Neural cell (in vitro differentiated cells): ENCODE measurements around the gene PLIN4.

Experiments used
- EP300 ChIP-seq: fragments of 450-650 bp; conservative IDR thresholded peaks from 2 replicates; pipeline ENCODE4 v1.6.1; 2014; ENCODE audit warnings: antibody characterized with exemption, mild to moderate bottlenecking, moderate library complexity; ENCODE audit not compliant: poor library complexity, severe bottlenecking
- EZH2 ChIP-seq: fragments of 200-600, 300-800 bp; shearing (Covaris generic), sonication (generic); IDR thresholded peaks from 2 replicates; pipeline ENCODE4 v1.6.1; 2014; ENCODE audit warnings: antibody characterized with exemption, low read length, borderline replicate concordance, mild to moderate bottlenecking; ENCODE audit not compliant: insufficient read depth, poor library complexity, severe bottlenecking
- MXI1 ChIP-seq: fragments of 450-650 bp; conservative IDR thresholded peaks from 2 replicates; pipeline ENCODE4 v1.6.1; 2014; ENCODE audit warnings: antibody characterized with exemption, mild to moderate bottlenecking; ENCODE audit not compliant: poor library complexity, severe bottlenecking
- SMC3 ChIP-seq: fragments of 450-650 bp; conservative IDR thresholded peaks from 2 replicates; pipeline ENCODE4 v1.6.1; 2014; ENCODE audit warnings: antibody characterized with exemption, mild to moderate bottlenecking, moderate library complexity; ENCODE audit not compliant: poor library complexity
- TF ChIP-seq, protein P1 (sequence below): fragments of 450-650 bp; IDR thresholded peaks from 2 replicates; pipeline ENCODE4 v1.5.1; 2014; ENCODE audit warnings: antibody characterized with exemption, mild to moderate bottlenecking, moderate library complexity; ENCODE audit not compliant: poor library complexity, severe bottlenecking
- TF ChIP-seq, protein P2 (sequence below): IDR thresholded peaks from 2 replicates; pipeline ENCODE4 v1.6.1; 2012; ENCODE audit warnings: borderline replicate concordance

DNA sequence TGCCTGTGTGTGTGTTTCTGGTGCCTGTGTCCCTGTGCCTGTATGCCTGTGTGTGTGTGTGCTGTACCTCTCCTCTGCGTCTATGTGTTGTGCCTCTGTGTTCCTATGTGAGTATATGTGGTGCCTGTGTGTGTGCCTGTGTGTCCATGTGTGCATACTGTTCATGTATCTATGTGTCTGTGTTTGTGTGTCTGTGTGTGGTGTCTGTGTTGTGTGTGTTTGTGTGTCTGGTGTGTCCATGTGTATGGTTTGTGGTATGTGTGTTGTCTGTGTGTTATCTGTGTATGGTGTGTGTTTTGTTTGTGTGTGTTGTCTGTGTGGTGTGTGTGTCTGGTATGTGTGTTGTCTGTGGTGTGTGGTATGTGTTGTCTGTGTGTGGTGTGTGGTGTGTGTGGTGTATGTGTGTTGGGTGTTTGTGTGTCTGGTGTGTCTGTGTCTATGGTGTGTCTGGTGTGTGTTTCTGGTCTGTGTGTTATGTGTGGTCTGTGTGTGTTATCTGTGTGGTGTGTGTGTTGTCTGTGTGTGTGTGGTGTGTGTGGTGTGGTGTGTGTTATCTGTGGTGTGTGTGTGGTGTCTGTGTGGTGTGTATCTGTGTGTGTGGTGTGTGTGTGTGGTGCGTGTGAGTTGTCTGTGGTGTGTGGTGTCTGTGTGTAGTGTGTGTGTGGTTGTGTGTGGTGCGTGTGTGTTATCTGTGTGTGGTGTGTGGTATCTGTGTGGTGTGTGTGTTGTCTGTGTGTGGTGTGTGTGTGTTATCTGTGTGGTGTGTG lies 25.8 kb downstream of the PLIN4 start:
- no peak for TF ChIP-seq SMC3
- TF ChIP-seq, protein P1, sequence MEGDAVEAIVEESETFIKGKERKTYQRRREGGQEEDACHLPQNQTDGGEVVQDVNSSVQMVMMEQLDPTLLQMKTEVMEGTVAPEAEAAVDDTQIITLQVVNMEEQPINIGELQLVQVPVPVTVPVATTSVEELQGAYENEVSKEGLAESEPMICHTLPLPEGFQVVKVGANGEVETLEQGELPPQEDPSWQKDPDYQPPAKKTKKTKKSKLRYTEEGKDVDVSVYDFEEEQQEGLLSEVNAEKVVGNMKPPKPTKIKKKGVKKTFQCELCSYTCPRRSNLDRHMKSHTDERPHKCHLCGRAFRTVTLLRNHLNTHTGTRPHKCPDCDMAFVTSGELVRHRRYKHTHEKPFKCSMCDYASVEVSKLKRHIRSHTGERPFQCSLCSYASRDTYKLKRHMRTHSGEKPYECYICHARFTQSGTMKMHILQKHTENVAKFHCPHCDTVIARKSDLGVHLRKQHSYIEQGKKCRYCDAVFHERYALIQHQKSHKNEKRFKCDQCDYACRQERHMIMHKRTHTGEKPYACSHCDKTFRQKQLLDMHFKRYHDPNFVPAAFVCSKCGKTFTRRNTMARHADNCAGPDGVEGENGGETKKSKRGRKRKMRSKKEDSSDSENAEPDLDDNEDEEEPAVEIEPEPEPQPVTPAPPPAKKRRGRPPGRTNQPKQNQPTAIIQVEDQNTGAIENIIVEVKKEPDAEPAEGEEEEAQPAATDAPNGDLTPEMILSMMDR = no peak
- TF ChIP-seq MXI1 = no peak
- TF ChIP-seq EZH2 = no peak
- TF ChIP-seq EP300 = no peak
- TF ChIP-seq, protein P2, sequence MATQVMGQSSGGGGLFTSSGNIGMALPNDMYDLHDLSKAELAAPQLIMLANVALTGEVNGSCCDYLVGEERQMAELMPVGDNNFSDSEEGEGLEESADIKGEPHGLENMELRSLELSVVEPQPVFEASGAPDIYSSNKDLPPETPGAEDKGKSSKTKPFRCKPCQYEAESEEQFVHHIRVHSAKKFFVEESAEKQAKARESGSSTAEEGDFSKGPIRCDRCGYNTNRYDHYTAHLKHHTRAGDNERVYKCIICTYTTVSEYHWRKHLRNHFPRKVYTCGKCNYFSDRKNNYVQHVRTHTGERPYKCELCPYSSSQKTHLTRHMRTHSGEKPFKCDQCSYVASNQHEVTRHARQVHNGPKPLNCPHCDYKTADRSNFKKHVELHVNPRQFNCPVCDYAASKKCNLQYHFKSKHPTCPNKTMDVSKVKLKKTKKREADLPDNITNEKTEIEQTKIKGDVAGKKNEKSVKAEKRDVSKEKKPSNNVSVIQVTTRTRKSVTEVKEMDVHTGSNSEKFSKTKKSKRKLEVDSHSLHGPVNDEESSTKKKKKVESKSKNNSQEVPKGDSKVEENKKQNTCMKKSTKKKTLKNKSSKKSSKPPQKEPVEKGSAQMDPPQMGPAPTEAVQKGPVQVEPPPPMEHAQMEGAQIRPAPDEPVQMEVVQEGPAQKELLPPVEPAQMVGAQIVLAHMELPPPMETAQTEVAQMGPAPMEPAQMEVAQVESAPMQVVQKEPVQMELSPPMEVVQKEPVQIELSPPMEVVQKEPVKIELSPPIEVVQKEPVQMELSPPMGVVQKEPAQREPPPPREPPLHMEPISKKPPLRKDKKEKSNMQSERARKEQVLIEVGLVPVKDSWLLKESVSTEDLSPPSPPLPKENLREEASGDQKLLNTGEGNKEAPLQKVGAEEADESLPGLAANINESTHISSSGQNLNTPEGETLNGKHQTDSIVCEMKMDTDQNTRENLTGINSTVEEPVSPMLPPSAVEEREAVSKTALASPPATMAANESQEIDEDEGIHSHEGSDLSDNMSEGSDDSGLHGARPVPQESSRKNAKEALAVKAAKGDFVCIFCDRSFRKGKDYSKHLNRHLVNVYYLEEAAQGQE = no peak
